ENCODE data around the gene BLNK.

- no peak for TF ChIP-seq CTCF (IDR thresholded peaks at IDR 0.05)
- no peak for TF ChIP-seq POLR2A (IDR thresholded peaks at IDR 0.05)
Observed at GRCh38 chr10:96276426-96276825, 5.1 kb upstream of the BLNK start.
